Activated CD8-positive, alpha-beta memory T cell treated with anti-CD3 and anti-CD28 coated beads, Interleukin-2, amount 50 U/mL, for 1 hour (primary cell): ENCODE results near the gene PKN2.
"Not testable (repeated sequence)": the region's sequence is repeated elsewhere in the genome, so short reads cannot be mapped to it uniquely, and the experiment has no call there.

ENCODE experiments used
- DNase-seq: peaks from one replicate; pipeline ENCODE4 v3.0.0-alpha.2; 2020; ENCODE audit errors: extremely low read depth

The PKN2 gene

DNA sequence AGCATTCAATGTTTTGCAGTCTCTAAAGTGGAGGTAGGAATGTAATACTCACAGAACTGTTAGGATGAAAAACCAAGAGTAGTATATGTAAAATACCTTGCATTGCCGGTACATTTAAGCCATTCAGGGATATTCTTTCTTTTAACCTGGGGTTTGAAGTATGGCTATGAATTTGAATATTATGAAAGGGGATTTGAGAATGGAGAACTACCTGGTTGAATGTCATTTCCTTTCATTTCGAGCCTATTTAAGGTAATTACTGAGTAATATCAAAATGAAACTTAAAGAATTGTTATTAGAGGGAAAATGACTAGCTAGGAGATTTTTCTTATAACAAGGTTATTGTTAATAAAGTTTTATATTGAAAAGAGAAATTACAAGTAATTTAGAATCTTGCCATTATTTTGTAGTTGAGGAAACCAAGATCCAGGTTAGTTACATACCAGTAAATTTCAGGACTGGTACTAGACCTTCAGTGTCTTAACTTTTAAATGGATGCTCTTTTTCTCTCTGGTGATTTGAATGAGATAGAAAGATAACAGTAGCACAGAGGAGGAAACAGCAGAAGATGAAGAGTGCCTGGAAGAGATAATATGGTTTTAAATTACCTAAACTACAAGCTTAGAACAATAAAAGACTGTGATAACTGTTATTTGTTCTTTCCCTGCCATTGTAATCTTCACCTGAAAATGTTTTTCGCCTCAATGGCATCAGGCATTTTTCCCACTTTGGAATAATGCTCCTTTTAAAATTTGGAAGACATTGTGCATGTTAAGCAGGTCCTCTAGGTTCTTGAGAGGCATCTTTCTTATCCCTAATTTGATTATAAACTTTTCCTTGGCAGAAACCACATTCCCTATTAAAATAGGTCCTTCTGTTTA, 103.2 kb downstream of the PKN2 start:
- DNase-seq, result no peak

DNA sequence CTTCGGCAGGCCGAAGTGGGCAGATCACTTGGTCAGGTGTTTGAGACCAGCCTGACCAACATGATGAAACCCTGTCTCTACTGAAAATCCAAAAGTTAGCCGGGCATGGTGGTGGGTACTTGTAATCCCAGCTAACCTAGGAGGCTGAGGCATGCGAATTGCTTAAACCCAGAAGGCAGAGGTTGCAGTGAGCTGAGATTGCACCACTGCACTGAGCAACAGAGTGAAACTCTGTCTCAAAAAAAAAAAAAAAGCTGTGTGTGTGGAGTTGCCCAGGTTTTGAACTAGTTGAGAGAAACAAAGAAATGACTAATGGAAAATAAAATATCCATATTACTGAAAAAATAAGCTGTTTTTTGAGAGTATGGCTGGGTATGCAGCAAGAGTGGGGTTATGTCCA, 107.1 kb downstream of the PKN2 start:
- DNase-seq, result no peak

DNA sequence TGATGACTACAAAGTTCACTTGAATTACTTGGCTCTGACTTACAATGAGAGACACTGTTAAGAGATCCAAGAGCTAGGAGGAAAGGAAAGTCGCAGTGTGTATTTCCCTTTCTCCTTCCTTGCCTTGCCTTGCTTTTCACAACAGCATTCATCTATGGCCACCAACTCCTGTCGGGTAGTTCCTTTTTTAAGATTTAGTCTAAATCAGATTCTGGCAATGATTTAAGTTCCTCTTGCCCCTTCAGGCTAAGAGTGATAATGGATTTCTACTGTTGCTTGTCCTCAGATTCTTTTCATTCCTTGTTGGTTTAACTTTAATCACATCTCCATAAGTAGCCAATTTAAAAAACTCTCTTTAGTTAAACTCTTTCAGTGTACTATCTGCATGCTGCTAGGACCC, 115.4 kb downstream of the PKN2 start:
- DNase-seq, result no peak

DNA sequence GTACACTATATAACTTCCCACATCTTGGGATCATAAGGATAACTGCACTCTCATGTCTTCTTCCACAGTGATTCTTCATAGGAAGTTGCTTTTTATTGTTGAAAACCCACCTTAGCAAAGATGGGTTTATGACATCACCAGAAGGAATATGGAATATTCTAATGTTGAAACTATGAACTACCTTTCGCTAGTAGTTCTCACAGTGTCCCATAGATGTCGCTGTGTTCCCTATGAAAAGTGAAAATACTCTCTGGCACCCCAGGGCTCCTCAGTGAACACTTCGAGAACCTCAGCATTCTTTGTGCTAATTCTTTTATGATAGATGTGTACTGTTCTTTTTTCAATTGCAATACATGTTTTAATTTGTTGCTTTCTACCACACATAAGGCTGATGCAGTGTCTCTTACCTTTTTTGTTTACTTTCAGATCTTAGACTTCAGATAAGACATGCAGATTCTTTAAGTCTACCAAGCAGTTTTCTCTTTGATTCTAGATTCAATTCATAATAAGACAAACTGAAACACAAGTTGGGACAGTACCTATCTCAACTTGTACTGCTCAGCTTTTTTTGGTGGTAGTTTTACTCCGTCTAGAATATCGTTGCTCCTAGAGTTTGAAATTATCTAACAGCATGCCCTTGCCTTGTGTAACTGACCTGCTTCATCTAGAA, 116.4 kb downstream of the PKN2 start:
- DNase-seq, result no peak

DNA sequence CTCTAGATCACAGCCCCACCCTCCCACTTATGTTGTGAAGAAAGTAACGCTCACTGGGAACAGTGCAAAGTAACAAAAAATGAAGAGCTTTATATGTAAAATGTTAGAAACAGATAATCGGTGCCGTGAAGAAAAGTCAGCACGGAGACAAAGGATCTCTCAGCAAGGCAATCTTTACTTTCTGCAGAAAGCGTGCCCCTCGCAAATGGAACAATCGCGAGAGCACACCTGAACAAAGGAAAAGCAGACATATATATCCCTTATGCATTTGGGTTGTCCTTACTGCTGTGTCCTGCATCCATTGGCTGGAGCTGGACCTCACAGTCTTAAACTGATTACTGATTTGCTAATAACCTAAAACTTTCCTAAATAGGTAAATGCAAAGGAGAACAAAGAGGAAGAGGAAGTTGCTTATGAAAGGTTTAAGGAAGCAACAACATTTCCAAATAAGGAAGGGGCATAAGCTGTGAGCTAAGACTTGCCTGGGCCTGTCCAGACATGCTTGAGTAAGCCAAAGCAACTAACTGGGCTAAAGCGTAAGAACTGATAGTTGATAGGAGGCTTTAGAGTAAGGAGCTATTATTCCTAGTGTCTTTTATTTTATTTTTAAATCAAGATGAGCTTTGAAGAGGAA, 117.6 kb downstream of the PKN2 start:
- no peak for DNase-seq

DNA sequence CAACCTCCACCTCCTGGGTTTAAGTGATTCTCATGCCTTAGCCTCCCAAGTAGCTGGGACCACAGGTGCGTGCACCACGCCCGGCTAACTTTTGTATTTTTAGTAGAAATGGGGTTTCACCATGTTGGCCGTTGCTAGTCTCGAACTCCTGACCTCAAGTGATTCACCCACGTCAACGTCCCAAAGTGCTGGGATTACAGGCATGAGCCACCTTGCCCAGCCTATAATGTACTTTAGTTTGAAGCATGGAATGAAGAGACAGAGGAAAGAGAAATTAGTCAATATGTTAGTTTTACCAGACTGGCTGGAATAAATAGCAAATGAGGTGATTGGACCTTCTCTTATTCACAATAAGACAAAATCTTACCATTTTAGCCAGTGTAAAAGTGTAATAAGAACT, 118.3 kb downstream of the PKN2 start:
- no peak for DNase-seq

DNA sequence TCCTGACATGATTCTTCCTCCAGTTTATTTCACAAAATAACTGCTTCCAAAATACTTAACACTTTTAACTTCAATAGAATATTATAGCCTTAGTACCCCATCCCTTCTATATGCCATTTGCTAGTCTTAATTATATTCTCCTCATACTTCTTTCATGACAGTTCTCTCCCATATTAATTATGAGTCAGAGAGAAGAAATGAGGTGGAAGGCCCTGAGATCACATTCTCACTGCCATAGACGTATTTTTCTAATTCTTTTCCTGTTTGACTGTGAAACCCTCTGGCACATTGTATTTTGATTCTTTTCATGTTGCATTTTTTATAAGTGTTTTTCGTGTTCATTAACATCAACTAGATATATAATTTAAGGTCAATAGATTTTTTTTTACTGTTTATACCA, 118.9 kb downstream of the PKN2 start:
- no peak for DNase-seq

DNA sequence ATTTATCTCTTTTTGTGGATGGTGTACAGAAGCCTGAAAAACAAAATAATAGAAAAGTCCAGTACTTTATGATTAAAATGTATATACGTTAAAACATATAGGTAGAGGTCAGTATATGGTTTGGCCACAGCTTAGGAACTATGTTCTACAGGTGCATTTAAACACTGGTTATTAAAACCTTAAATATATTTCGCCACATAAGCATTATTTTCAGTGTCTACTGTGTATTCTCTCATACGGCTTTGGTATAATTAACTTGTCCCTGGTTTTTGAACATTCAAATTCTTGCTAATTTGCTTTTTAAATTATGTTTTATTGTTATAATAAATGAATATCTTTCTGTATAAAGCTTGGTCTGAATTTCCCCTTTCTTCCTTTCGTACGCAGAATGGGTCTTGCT, 119.4 kb downstream of the PKN2 start:
- DNase-seq, result no peak

DNA sequence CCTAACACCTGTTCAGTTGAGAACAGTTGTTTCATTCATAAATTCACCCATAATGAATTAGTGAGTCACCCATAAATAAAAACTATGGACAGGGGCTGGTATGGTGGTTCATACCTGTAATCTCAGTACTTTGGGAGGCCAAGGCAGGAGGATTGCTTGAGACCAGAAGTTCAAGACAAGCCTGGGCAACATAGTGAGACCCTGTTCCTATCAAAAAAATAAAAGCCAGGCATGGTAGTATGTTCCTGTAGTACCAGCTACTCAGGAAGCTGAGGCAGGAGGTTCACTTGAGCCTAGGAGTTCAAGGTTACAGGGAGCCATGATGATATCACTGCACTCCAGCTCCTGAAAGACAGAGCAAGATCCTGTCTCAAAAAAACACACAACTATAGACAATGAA, 128.3 kb downstream of the PKN2 start:
- no peak for DNase-seq

DNA sequence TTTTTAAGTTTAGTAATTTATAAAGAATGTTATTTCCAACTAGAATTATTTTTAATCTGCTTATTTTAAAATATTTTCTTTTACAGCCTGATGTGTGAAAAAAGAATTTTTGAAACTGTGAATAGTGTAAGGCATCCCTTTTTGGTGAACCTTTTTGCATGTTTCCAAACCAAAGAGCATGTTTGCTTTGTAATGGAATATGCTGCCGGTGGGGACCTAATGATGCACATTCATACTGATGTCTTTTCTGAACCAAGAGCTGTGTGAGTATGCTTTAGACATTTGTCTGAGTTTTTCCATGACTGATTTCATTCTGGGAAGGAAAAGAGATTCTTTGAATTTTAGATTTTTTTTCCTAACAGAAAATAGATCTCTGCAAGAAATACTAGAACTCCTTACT, 129.4 kb downstream of the PKN2 start:
- DNase-seq, result no peak

DNA sequence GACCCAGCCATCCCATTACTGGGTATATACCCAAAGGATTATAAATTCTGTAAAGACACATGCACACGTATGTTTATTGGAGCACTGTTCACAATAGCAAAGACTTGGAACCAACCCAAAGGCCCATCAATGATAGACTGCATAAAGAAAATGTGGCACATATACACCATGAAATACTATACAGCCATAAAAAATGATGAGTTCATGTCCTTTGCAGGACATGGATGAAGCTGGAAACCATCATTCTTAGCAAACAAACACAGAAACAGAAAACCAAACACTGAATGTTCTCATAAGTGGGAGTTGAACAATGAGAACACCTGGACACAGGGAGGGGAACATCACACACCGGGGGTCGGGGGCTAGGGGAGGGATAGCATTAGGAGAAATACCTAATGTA, 135.6 kb downstream of the PKN2 start:
- not testable (repeated sequence) for DNase-seq

DNA sequence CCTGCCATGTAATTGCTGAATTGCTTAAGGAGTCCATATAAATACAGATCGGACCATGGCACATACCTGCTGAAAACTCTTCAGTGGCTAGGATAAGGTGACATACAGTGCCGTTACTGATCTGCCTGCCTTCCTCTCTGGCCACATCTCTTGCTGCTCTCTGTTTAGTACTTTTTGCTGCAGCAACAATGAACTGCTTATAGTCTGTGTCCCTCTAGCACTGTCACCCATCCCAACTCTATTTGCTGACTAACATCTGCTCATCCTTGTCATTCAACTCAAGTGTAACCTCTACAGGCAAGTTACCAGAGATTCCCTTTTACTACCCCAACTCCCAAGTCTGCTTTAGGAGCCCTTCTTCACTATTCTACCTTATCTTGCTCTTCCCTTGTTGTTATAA, 141.6 kb downstream of the PKN2 start:
- no peak for DNase-seq

DNA sequence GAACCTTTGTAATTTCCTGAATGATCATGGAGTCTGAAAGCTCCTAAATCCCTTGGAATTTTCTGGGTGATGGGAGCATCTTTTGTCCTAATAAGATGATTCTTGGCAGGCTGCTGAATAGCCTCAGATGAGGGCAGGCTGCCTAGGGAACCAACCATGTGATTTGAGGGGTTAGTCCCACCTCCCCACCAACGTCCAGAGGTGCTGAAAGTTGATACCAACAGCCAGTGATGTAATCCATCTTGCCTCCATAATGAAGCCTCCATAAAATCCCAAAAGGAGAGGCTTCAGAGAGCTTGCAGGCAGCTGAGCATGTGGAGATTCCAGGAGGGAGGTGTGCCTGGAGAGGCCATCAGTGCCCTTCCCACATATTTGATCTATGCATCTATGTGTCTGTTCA, 163.6 kb downstream of the PKN2 start:
- no peak for DNase-seq

DNA sequence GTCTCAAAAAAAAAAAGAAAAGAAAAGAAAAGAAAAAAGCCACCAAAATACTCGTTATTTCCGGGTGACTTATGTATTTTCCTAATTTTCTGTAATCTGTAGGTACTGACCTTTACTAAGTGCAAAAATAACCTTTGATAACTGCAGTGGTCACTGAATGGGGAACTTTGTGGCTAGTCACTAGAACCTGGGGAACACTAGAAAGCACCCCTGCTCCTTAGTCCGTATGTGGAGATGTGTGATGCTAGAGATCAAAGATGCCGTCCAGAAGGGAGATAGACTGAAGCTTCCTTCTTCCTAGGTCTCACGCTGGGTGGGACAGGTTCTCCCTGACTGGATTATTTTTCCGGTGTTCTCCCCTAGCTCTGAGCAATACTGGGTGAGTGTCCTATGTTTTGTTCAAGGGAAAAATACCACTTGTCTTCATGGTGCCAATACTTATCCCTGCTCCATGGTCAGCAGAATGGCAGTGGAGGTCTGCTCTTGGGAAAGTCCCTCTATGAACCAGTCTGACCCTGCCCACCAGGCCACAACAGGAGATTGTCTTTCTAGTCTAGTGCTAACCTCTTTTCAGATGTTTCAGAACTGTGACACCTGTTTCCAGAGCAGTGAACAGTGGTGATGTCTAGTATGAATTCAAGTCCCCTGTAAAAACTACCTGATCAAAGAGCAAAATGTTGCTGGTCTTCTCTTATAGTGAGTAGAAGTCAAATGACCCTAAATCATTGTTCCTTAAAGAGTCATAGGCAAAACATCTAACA, 167.4 kb downstream of the PKN2 start:
- DNase-seq, result no peak

DNA sequence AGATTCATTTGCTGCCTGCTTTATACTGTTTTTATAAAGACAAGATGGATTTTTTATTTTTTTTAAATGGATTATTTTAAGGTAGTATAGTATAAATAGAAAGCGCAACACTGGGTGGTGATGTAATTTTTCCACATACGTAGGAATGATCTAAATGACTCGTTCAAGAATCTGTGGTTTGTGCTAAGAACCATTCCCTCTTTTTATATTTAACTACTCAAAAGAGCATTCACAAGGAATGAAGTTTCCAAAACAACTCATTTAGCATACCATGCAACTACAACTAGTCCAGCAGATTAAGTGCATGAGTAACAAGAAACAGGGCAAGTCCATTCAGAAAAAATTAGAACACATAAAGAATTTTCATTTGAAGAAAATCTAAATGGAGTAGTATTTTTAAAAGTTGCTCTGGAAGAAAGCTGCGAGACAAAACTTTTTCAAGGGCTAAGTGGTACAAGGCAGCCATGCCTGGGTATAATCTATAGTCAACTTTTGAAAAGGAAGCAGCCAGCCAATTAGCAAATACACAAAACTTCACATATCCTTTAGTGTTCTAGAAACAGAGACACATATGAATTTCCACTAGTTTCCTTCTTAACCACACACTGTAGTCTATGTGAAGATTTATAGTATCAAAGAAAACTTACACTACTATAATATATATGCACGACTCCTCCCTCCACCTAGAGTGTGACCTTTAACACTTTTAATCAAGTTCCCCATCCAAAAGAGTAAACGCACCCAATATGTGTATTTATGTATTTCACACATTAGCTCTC, 183.9 kb downstream of the PKN2 start:
- no peak for DNase-seq

DNA sequence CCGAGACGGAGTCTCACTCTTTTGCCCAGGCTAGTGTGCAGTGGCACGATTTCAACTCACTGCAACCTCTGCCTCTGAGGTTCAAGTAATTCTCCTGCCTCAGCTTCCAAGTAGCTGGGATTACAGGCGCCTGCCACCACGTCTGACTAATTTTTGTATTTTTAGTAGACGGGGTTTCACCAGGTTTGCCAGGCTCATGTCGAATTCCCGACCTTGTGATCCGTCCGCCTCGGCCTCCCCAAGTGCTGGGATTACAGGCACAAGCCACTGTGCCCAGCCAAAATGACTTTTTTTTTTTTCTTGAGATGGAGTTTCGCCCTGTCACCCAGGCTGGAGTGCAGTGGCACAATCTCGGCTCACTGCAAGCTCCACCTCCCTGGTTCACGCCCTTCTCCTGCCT, 185.6 kb downstream of the PKN2 start:
- not testable (repeated sequence) for DNase-seq

DNA sequence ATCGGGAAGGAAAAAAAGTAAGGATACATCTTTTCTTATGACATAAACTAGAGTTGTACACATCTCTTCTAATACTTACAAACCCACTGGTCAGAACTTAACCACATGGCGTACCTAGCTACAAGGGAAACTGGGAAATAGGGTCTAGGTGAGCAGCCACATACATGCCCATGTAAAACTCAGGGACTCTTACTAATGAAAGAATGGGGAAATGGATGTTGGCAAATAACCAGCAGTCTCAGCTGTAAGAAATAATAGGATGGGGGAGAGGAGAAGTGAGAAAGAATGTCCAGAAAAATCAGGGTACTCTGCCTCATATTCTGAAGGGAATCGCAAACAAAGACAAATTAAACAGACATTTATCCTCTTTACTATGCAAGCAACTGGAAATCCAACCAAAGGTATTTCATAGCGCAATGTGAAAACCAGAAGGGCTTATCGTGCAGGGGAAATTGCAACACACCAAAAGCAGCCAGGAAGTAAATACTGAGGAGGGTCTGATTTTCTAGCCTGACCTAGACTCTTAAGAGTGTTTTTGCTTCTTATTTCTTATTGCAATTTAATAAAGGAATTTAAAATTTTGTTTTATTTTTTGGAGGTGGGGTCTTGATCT, 189.8 kb downstream of the PKN2 start:
- DNase-seq, result no peak

DNA sequence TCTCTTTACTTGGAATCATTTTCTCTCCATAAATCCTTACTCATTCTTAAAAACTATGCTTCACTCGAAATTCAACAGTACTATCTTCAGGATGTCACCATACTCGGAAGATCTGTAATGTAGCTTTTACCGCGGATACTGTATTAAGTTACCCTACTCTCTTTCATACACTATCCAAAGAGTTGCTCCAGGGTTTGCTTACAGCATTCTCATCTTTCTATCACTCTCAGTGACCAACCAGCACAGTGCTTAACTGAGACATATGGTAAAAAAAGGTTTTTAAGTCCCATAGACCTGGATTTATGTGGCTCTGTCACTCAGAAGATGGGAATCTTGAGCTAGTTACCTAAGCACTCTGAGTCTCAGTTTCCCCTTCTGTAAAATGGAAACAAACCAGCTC, 191.5 kb downstream of the PKN2 start:
- DNase-seq, result no peak

DNA sequence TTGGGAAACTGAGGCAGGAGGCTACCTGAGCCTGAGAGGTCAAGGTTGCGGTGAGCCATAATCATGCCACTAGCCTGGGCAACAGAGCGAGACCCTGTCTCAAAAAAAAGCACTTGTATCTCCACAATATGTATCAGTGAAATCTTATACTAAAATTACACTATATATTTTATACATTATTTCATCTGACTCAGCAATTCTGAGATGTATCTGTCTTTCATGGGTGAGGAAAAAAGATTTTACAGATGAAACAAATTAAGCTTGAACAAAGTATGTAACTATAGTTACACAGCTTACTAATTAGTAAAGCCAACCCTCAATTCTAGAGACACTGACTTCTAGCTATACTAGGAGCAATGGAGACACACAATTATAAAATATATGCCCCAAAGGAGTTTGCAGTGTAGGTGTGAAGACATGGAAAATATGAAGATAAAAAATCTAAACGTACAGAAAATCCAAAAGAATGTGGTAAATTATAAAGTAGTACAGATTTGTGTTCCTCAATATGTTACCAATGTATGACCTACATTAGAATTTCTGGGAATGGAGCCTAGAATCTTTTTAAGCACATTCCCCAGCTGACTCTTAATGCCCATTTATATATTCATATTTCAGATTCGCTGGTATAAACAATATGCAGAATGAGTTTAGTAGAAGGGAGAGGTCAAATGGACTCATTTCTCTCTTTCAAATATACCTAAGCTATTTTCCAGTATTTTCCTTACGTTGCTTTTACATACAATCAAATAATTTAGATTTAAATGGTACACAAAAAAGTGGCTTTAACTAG, 192.7 kb downstream of the PKN2 start:
- no peak for DNase-seq

DNA sequence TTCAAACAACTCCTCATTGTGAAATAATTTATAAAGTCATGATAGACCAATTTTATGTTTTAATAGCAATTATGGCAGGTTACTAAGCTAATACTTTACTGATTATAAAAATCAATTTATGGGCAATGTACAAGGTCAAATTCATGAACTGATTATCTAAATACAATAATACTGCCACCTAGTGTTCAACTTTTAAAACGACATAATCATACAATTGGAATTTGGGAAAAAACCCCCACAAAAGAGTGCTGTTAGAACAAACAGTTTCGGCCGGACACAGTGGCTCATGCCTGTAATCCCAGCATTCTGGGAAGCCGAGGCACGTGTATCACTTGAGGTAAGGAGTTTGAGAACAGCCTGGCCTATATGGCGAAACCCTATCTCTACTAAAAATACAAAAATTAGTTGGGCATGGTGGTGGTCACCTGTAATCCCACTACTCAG, 193.3 kb downstream of the PKN2 start:
- DNase-seq, result no peak
